SK-N-MC (cell line): Measurements from ENCODE around the gene L3HYPDH.

Experiments used
- EZH2 ChIP-seq: fragments of 200-600 bp; sonication (generic); IDR thresholded peaks from one replicate; pipeline ENCODE4 v1.6.1; 2017; ENCODE audit warnings: antibody characterized with exemption
- POLR2AphosphoS5 ChIP-seq: IDR thresholded peaks from 2 replicates; pipeline ENCODE4 v1.6.1; 2012; ENCODE audit warnings: mild to moderate bottlenecking, low read depth, low read length, borderline replicate concordance

DNA sequence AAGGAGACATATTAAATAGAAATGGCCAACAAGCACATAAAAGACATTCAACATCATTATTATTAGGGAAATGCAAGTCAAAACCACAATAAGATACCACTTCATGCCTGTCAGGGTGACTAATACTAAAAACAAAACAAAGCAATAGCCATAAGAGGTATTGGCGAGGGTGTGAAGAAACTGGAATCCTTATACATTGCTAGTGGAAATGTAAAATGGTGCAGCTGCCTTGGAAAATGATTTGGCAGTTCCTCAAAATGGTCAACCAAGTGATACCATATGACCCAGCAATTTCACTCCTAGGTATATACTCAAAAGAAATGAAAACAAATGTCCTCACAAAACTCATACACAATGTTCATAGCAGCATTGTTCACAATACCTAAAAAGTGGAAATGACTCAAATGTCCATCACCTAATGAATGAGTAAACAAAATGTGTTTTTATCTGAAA is 46.0 kb downstream of the L3HYPDH start:
- no peak for TF ChIP-seq EZH2
- TF ChIP-seq POLR2AphosphoS5, result no peak
